Caki2 (cell line): ENCODE measurements around the gene GPR22. TPM values are rescaled to one million over a fixed set of nuclear protein-coding genes. Genes with fewer than 3 reads are reported as not detected.

Experiments used
- total RNA-seq: library from RNA; depleted of rRNA; stranded (reverse); fragments of >200 nt; shearing (Covaris generic); gene quantifications from 2 replicates; pipeline ENCODE4 v1.2.3, GENCODE V29; 2014; ENCODE audit warnings: low replicate concordance; rRNA removed

The GPR22 gene
- total RNA-seq, 1 experiment from 2014 or later: not detected

Other genes starting within 250 kb of the GPR22 start
- 38.5 and 43.3 TPM in 2 replicates for gene COG5, start 93.9 kb downstream of the GPR22 start, total RNA-seq
- 13.1 and 26.4 TPM in 2 replicates for gene DUS4L, start 93.9 kb downstream of the GPR22 start, total RNA-seq
- gene BCAP29, start 110.2 kb downstream of the GPR22 start, total RNA-seq: 16.7 and 29.8 TPM in 2 replicates
- 0.88 TPM in 1 of 2 replicates, not detected in the other for gene SLC26A4, start 190.8 kb downstream of the GPR22 start, total RNA-seq